ENCODE results near the gene FCRL1. TPM values are rescaled to one million over a fixed set of nuclear protein-coding genes. Genes with fewer than 3 reads are reported as not detected.

The FCRL1 gene
- total and polyA plus RNA-seq, 7 experiments from 2014 or later: 0.18 to 10.7 (median 0.70) TPM; not detected in 1

DNA sequence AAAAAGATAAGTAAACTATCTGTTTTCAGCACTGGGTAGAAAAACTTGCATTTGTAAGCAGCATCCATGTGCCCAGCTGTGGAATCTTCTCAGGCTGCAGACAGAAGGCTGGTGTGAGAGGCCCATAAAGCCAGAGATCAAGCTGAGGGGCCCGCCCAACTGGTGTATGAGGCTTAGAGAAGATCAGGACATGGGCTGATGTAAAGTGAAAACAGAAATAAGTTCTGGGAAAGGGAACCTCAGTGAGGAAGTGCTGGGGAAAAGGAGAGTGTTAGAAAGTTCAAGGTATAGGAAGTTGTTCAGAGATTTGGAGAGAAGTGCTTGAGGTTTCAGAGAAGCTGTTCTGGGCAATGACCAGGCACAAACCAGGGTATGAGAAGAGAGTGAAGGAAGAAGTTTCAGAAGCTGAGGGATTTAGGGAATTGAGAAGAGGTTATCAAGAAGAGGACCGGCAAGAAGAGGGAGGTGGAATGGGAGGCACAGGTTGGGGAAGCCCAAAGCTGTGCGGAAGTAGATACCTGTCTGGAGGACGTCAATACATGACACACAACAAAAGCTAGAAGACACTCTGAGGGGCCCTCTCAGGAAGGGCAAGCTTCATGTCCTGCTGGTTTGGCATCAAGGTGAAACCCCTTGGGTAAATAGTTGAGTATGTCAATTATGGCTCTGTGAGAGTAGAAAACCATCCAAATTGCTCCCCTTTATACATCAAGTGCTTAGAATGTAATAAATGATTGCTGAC is 24.3 kb upstream of the FCRL1 start:
- Histone ChIP-seq H3K9me3 (ENCODE audit: control insufficient read depth in 2 of 3, low read length in 3 of 3) (no peaks in the 10 kb centered on the region), H3K27me3 (ENCODE audit: control insufficient read depth in 2 of 2, insufficient read depth in 2 of 2, low read length in 2 of 2) (no peaks in the 10 kb centered on the region), H3K27ac (ENCODE audit: low read depth, low read length) (no peak overlapping the region), H3K4me1 (ENCODE audit: control insufficient read depth in 2 of 2, insufficient read depth in 2 of 2, low read length in 2 of 2) (no peaks in the 10 kb centered on the region), H3K36me3 (ENCODE audit: control insufficient read depth in 2 of 3, insufficient read depth in 3 of 3, low read length in 3 of 3) (no peaks in the 10 kb centered on the region), H3K4me3 (ENCODE audit: low read length) (no peak overlapping the region)
- ATAC-seq (no peak), DNase-seq (no peak)
- Mint-ChIP-seq H3K9me3 (peaks cover 0 to 3% (median 0%) of the 10 kb centered on the region in 11 donors), H3K4me3 (no peak overlapping the region), H3K27ac (no peak overlapping the region), H3K4me1 (peaks cover 0 to 4% (median 0%) of the 10 kb centered on the region in 7 donors), H3K27me3 (peaks cover 0 to 16% (median 9%) of the 10 kb centered on the region in 5 donors), H3K36me3 (no peaks in the 10 kb centered on the region)
- intact Hi-C loops (cut with micrococcal nuclease): no loop called here
- ChIA-PET POLR2A (no interaction called here), CTCF (no interaction called here)

DNA sequence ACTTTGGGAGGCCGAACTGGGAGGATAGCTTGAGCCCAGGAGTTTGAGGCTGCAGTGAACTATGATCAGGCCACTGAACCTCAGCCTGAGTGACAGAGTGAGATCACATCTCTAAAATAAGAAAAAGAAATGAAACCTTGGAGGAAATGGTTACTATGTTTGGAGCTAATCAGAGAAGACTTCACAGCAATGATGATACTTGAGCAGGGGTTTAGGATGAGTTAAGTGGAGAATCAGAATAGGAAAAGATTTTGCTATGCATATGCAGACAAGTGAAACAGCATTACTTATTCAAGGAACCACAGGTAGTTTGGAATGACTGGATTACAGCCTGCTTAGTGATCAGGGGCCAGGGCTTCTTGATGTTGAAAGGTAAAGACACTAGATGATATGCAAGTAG is 23.0 kb upstream of the FCRL1 start:
- Mint-ChIP-seq H3K9me3 (peaks cover 0 to 3% (median 0%) of the 10 kb centered on the region in 11 donors), H3K27ac (no peak overlapping the region), H3K4me1 (peaks cover 0 to 4% (median 0%) of the 10 kb centered on the region in 7 donors), H3K27me3 (peaks cover 0 to 16% (median 9%) of the 10 kb centered on the region in 5 donors), H3K4me3 (no peak overlapping the region), H3K36me3 (no peaks in the 10 kb centered on the region)
- Histone ChIP-seq H3K9me3 (ENCODE audit: control insufficient read depth in 2 of 3, low read length in 3 of 3) (no peaks in the 10 kb centered on the region), H3K4me1 (ENCODE audit: control insufficient read depth in 2 of 2, insufficient read depth in 2 of 2, low read length in 2 of 2) (no peaks in the 10 kb centered on the region), H3K27me3 (ENCODE audit: control insufficient read depth in 2 of 2, insufficient read depth in 2 of 2, low read length in 2 of 2) (no peaks in the 10 kb centered on the region), H3K36me3 (ENCODE audit: control insufficient read depth in 2 of 3, insufficient read depth in 3 of 3, low read length in 3 of 3) (no peaks in the 10 kb centered on the region), H3K4me3 (ENCODE audit: low read length) (no peak overlapping the region), H3K27ac (ENCODE audit: low read depth, low read length) (no peak overlapping the region)
- intact Hi-C loops (cut with micrococcal nuclease): no loop called here
- ChIA-PET POLR2A (no interaction called here), CTCF (no interaction called here)
- ATAC-seq: no peak
- no peak for DNase-seq

DNA sequence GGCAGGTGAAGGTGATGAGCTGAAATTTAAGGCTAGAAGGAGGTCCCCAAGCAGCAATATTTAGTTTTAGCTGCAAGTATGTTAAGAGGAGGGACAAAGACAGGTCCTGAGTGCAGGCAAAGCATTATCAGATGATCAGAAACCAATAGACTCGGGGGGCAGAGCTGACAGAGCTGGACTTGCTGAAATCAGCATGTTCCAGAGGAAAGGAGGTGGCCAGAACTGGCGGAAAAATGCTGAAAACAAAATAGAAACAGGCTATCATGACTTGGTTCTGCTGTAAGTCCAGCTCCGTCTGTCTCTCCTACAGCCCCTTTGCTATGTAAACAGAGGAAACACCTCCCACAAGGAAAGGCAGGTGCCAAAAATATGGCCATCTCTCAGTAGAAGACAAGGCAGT is 21.8 kb upstream of the FCRL1 start, which contains the start of gene CD5L:
CD5L (minus strand) TSS at position 101 of the 400 bp plus-strand sequence. CDS start 107 bp downstream, outside the sequence.
- H3K27ac Mint-ChIP-seq: no peak within 1 kb of the TSS
- CTCF ChIA-PET: no interaction called here
- peaks cover 0 to 3% (median 0%) of the 10 kb centered on the region in 11 donors for H3K9me3 Mint-ChIP-seq
- no peak for ATAC-seq
- DNase-seq: no peak
- H3K4me1 Mint-ChIP-seq: peaks cover 0 to 4% (median 0%) of the 10 kb centered on the region in 7 donors
- intact Hi-C loops (cut with micrococcal nuclease): no loop called here
- no peak within 1 kb of the TSS for H3K4me3 Mint-ChIP-seq
- POLR2A ChIA-PET: interaction anchor here (0.7 kb wide), 1 partner anchor 21 kb away, joined by 3 read pairs; no protein-coding TSS in a partner anchor
- no peaks in the 10 kb centered on the region for H3K27me3 ChIP-seq (ENCODE audit: control insufficient read depth in 2 of 2, insufficient read depth in 2 of 2, low read length in 2 of 2)
- H3K27me3 Mint-ChIP-seq: peaks cover 0 to 12% (median 7%) of the 10 kb centered on the region in 5 donors
- H3K27ac ChIP-seq (ENCODE audit: low read depth, low read length): no peak within 1 kb of the TSS
- H3K36me3 ChIP-seq (ENCODE audit: control insufficient read depth in 2 of 3, insufficient read depth in 3 of 3, low read length in 3 of 3): no peaks in the 10 kb centered on the region
- no peaks in the 10 kb centered on the region for H3K4me1 ChIP-seq (ENCODE audit: control insufficient read depth in 2 of 2, insufficient read depth in 2 of 2, low read length in 2 of 2)
- H3K4me3 ChIP-seq (ENCODE audit: low read length): no peak within 1 kb of the TSS
- H3K36me3 Mint-ChIP-seq: no peaks in the 10 kb centered on the region
- H3K9me3 ChIP-seq (ENCODE audit: control insufficient read depth in 2 of 3, low read length in 3 of 3): no peaks in the 10 kb centered on the region

DNA sequence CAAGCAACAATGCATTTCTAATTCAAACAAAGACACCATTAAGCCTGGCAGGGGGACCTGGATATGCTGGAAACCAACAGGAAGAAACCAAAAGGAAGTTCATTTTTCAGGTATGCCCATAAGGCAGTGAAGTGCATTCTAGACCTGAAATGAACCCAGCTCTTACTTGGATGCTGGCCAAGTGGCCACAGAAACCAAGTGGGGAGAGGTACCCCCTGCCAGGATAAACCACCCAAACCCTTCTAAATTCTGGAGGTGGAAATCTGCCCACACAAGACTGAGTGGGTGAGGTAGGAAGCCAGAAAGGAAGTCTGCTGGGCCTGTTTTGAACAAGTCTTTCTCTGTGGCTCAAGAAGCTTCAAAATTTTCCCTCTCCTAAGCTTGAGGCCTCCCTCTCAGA is 19.0 kb upstream of the FCRL1 start:
- no peak overlapping the region for H3K4me3 Mint-ChIP-seq
- CTCF ChIA-PET: no interaction called here

DNA sequence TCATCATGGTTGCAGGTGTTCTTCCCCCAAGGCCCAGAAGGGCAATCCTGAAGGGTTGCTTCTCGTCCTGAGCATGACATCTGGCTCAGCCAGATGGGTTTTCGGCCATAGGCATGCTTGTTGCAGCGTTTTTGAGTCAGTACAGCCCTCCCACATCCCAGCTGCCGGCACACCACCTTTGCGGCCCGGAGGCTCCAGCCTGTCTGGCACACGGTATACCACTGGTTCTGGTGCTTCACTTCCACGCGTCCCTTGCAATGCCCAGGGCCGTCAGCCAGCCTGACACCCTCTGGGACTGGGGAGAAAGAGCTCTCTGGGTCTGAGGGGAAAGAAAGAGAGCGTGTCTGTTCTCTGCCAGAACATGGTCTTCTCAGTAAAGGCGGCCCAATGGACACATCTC is 14.5 kb upstream of the FCRL1 start:
- intact Hi-C loops (cut with micrococcal nuclease): no loop called here
- H3K9me3 Mint-ChIP-seq: no peaks in the 10 kb centered on the region
- POLR2A ChIA-PET: no interaction called here

More for the DNA sequence above, 19.0 kb upstream of the FCRL1 start:
- no peaks in the 10 kb centered on the region for H3K27me3 ChIP-seq (ENCODE audit: control insufficient read depth in 2 of 2, insufficient read depth in 2 of 2, low read length in 2 of 2)
- no peaks in the 10 kb centered on the region for H3K9me3 Mint-ChIP-seq
- DNase-seq: no peak
- no peak overlapping the region for H3K4me3 ChIP-seq (ENCODE audit: low read length)
- POLR2A ChIA-PET: no interaction called here
- intact Hi-C loops (cut with micrococcal nuclease): no loop called here
- no peak overlapping the region for H3K27ac ChIP-seq (ENCODE audit: low read depth, low read length)
- no peaks in the 10 kb centered on the region for H3K4me1 ChIP-seq (ENCODE audit: control insufficient read depth in 2 of 2, insufficient read depth in 2 of 2, low read length in 2 of 2)
- no peak for ATAC-seq
- H3K36me3 Mint-ChIP-seq: no peaks in the 10 kb centered on the region
- H3K36me3 ChIP-seq (ENCODE audit: control insufficient read depth in 2 of 3, insufficient read depth in 3 of 3, low read length in 3 of 3): no peaks in the 10 kb centered on the region
- no peak overlapping the region for H3K27ac Mint-ChIP-seq
- H3K4me1 Mint-ChIP-seq: peaks cover 0 to 2% (median 0%) of the 10 kb centered on the region in 7 donors
- no peaks in the 10 kb centered on the region for H3K9me3 ChIP-seq (ENCODE audit: control insufficient read depth in 2 of 3, low read length in 3 of 3)
- peaks cover 0 to 11% (median under 1%) of the 10 kb centered on the region in 5 donors for H3K27me3 Mint-ChIP-seq

DNA sequence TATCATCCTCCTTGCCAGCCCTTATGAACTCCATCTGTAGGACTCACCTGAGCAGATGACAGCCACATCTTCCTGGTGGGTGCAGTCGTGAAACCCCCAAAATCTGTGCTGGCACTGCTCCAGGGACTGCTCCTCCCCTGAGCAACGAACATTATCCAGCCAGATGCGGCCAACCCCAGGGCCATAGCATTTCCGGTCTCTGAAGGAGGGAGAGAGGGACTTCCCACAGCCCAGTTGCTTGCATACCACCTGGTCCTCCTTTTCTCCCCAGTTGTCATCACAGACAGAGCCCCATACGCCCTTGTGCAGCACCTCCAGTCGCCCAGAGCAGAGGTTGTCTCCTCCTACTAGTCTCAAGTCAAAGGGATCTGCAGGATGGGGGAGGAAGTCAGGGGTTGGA is 13.2 kb upstream of the FCRL1 start:
- DNase-seq (no peak), ATAC-seq (no peak)
- Mint-ChIP-seq H3K36me3 (no peaks in the 10 kb centered on the region), H3K4me1 (no peaks in the 10 kb centered on the region), H3K9me3 (peaks cover 0 to 5% (median 0%) of the 10 kb centered on the region in 11 donors), H3K27me3 (peaks cover 0 to 17% (median 12%) of the 10 kb centered on the region in 5 donors), H3K4me3 (no peak overlapping the region), H3K27ac (no peak overlapping the region)
- Histone ChIP-seq H3K36me3 (ENCODE audit: control insufficient read depth in 2 of 3, insufficient read depth in 3 of 3, low read length in 3 of 3) (no peaks in the 10 kb centered on the region), H3K27me3 (ENCODE audit: control insufficient read depth in 2 of 2, insufficient read depth in 2 of 2, low read length in 2 of 2) (no peaks in the 10 kb centered on the region), H3K4me1 (ENCODE audit: control insufficient read depth in 2 of 2, insufficient read depth in 2 of 2, low read length in 2 of 2) (no peaks in the 10 kb centered on the region), H3K4me3 (ENCODE audit: low read length) (no peak overlapping the region), H3K27ac (ENCODE audit: low read depth, low read length) (no peak overlapping the region), H3K9me3 (ENCODE audit: control insufficient read depth in 2 of 3, low read length in 3 of 3) (no peaks in the 10 kb centered on the region)
- CTCF ChIA-PET: no interaction called here
- POLR2A ChIA-PET: no interaction called here
- intact Hi-C loops (cut with micrococcal nuclease): no loop called here

More for the DNA sequence above, 14.5 kb upstream of the FCRL1 start:
- Histone ChIP-seq H3K9me3 (ENCODE audit: control insufficient read depth in 2 of 3, low read length in 3 of 3) (no peaks in the 10 kb centered on the region), H3K4me1 (ENCODE audit: control insufficient read depth in 2 of 2, insufficient read depth in 2 of 2, low read length in 2 of 2) (no peaks in the 10 kb centered on the region), H3K27ac (ENCODE audit: low read depth, low read length) (no peak overlapping the region), H3K27me3 (ENCODE audit: control insufficient read depth in 2 of 2, insufficient read depth in 2 of 2, low read length in 2 of 2) (no peaks in the 10 kb centered on the region), H3K36me3 (ENCODE audit: control insufficient read depth in 2 of 3, insufficient read depth in 3 of 3, low read length in 3 of 3) (no peaks in the 10 kb centered on the region), H3K4me3 (ENCODE audit: low read length) (no peak overlapping the region)
- CTCF ChIA-PET: no interaction called here
- no peak for ATAC-seq
- H3K27me3 Mint-ChIP-seq: peaks cover 0 to 15% (median 10%) of the 10 kb centered on the region in 5 donors
- H3K4me3 Mint-ChIP-seq: no peak overlapping the region
- no peak for DNase-seq
- H3K27ac Mint-ChIP-seq: no peak overlapping the region
- no peaks in the 10 kb centered on the region for H3K36me3 Mint-ChIP-seq
- no peaks in the 10 kb centered on the region for H3K4me1 Mint-ChIP-seq
